Thoracic aorta (tissue), 2 donors: Measurements from ENCODE around the gene PAK1. TPM values are rescaled to one million over a fixed set of nuclear protein-coding genes. Genes with fewer than 3 reads are reported as not detected.

Experiments
- ATAC-seq: fragments of 150-250 bp; one replicate; pipeline ENCODE4 v1.8.0; 2017; ENCODE audit warnings: low read depth; ENCODE audit not compliant: insufficient number of reproducible peaks, low FRiP score
- DNase-seq: peaks from one replicate; pipeline ENCODE4 v3.0.0-alpha.2; 2020; ENCODE audit warnings: low spot score
- H3K27ac ChIP-seq, 2 donors: fragments of 200-600 bp; sonication (generic); 1 replicate in 1 of 2; 2 replicates in 1 of 2; pipeline ENCODE4 v1.5.1; 2016; ENCODE audit warnings: mild to moderate bottlenecking in 2 of 2, moderate library complexity in 2 of 2
- H3K27me3 ChIP-seq: fragments of 200-600 bp; sonication (generic); replicated peaks from 2 replicates; pipeline ENCODE4 v1.6.0; 2016; ENCODE audit warnings: mild to moderate bottlenecking; ENCODE audit not compliant: insufficient read depth
- H3K36me3 ChIP-seq: fragments of 200-600 bp; sonication (generic); one replicate; pipeline ENCODE4 v1.5.1; 2016
- H3K4me1 ChIP-seq, 2 donors: fragments of 200-600 bp; sonication (generic); 1 replicate in 1 of 2; 2 replicates in 1 of 2; pipeline versions ENCODE4 v1.5.1 to v1.6.0; 2016; ENCODE audit warnings: low read depth in 2 of 2, mild to moderate bottlenecking in 1 of 2; ENCODE audit not compliant: control insufficient read depth in 1 of 2
- H3K4me3 ChIP-seq: fragments of 200-600 bp; sonication (generic); 2 replicates; pipeline ENCODE4 v1.5.1; 2016; ENCODE audit warnings: mild to moderate bottlenecking
- H3K9me3 ChIP-seq: fragments of 200-600 bp; sonication (generic); 2 replicates; pipeline ENCODE4 v1.5.1; 2016
- total RNA-seq, 2 donors: library from RNA; depleted of rRNA; stranded (reverse); fragments of >200 nt; gene quantifications; one replicate each; pipeline versions ENCODE4 v1.1.0 to v1.2.3, GENCODE V29; 2016
- TF ChIP-seq, protein P1 (sequence below): fragments of 200-600 bp; sonication (generic); IDR thresholded peaks from one replicate; pipeline ENCODE4 v1.5.1; 2019; ENCODE audit warnings: antibody characterized with exemption

Gene PAK1
- total RNA-seq, 2 donors from 2014 or later = 29.4 to 48.3 TPM

DNA sequence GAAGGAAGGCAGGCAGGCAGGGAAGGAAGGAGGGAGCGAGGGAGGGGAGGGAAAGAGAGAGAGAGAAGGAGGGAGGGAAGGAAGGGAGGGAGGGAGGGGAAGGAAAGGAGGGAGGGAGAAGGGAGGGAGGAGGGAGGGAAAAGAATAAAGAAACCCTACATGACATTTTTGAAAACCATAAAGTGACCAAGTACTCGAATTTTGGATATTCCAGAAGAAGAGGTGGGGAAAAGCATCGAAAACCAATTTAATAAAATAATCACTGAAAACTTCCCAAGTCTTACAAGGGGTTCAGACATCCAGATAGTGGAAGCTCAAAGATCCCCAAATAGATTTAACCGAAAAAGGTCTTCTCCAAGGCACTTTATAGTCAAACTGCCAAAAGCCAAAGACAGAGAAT is 184.2 kb downstream of the PAK1 start:
- no peaks in the 10 kb centered on the region for H3K4me1 ChIP-seq
- no peaks in the 10 kb centered on the region for H3K27me3 ChIP-seq
- no peaks in the 10 kb centered on the region for H3K36me3 ChIP-seq
- no peak for DNase-seq
- TF ChIP-seq, protein P1, sequence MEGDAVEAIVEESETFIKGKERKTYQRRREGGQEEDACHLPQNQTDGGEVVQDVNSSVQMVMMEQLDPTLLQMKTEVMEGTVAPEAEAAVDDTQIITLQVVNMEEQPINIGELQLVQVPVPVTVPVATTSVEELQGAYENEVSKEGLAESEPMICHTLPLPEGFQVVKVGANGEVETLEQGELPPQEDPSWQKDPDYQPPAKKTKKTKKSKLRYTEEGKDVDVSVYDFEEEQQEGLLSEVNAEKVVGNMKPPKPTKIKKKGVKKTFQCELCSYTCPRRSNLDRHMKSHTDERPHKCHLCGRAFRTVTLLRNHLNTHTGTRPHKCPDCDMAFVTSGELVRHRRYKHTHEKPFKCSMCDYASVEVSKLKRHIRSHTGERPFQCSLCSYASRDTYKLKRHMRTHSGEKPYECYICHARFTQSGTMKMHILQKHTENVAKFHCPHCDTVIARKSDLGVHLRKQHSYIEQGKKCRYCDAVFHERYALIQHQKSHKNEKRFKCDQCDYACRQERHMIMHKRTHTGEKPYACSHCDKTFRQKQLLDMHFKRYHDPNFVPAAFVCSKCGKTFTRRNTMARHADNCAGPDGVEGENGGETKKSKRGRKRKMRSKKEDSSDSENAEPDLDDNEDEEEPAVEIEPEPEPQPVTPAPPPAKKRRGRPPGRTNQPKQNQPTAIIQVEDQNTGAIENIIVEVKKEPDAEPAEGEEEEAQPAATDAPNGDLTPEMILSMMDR = no peak
- H3K4me3 ChIP-seq = no peak overlapping the region
- H3K27ac ChIP-seq = no peak overlapping the region
- ATAC-seq = no peak
- no peaks in the 10 kb centered on the region for H3K9me3 ChIP-seq

DNA sequence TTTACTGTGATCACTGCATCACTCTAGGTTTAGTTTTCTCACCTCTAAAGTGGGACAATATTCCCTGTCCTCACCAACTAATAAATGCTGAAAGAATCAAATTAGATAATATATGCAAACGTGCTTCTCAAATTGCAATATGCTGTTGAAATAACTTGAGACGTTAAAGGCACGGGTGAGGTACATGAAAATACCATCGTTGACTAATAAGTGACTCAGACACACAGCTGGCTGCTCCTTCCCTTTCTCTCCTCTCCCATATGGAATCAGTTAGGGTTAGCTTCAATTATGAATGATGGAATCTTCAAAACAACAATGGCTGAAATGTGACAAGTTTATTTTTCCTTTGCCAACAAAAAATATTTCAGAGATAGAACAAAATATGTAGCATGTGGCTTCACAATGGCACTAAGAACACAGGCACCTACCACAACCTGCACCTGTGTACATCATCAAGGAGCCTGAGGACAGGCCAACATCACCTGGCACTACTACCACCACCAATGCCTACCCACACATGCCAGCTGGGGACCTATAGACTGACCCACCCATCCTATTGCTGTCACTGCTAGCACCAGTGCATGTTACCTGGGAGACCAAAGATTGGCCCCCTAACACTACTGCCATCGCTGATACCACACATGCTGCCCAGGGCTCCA is 186.2 kb downstream of the PAK1 start:
- TF ChIP-seq, protein P1 = no peak
- no peaks in the 10 kb centered on the region for H3K36me3 ChIP-seq

DNA sequence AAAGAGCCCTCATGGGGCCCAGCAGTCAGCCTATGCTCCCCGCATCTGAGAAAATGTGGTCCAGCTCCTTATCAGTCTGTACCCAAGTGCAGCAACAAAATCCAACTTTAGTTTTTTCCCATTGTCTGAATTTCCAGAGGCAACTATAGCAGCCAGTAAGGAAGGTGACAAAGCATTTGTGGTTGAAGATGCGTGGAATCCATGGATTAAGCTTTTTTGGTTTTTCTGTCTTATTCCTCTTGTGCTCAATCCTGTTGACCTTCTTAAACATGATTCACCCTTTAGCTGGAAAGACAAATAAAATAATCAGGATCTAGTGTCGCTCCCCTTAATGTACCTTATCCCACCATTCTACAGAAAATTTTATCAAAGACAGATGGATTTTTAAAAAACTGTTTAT is 186.8 kb downstream of the PAK1 start:
- TF ChIP-seq, protein P1 = no peak
- H3K27ac ChIP-seq = no peak overlapping the region
- no peak overlapping the region for H3K4me3 ChIP-seq
- no peaks in the 10 kb centered on the region for H3K36me3 ChIP-seq
- no peaks in the 10 kb centered on the region for H3K4me1 ChIP-seq
- no peaks in the 10 kb centered on the region for H3K27me3 ChIP-seq
- DNase-seq (no peak), ATAC-seq (no peak)
- H3K9me3 ChIP-seq = no peaks in the 10 kb centered on the region

More for the DNA sequence above, 186.2 kb downstream of the PAK1 start:
- ATAC-seq (no peak), DNase-seq (no peak)
- no peaks in the 10 kb centered on the region for H3K9me3 ChIP-seq
- H3K4me1 ChIP-seq = no peaks in the 10 kb centered on the region
- no peak overlapping the region for H3K27ac ChIP-seq
- H3K4me3 ChIP-seq = no peak overlapping the region
- no peaks in the 10 kb centered on the region for H3K27me3 ChIP-seq

DNA sequence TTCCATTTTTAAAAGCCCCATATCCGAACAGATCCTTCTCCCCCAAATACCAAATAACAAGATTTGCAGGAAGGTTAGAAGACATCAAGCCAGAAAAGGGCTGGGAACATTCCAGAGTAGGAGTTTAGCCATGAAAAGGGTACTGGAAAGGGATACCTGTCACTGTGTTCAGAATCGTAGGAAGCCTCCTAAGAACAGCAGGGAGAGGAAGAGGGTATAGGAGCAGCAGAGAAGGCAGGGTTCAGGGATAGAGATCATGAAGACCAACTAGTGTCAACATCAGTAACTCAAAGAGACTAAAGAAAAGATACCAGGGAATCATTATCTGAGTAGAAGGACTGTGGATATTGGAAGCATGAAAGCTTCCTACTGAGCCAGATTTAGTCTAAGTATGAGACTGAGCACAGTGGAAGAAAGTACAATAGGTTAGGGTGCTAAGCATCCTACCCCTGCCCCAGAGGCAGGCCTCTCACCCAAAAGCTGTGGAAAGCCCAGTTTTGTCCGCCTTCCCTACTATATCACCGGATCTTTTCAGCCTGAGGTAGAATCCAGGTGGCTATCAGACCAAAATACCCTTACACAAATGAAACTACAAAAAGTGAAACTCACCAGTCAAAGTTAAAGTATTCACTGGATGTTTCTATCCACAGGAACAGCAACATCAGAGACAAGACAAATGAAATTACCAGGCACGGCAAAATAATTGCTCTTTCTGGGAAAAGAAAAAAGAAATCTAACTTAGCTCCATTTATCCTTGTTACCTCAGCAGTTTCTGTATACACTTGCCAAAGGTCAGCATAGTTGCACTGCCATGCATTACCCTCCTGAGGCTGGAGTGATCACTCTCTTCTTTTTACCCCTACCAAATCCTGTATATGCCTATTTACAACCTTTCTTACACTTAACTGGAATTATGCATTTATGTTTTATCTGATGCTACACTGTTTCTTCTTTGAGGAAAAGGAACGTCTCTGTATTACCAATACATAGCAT is 189.1 kb downstream of the PAK1 start:
- Histone ChIP-seq H3K9me3 (no peaks in the 10 kb centered on the region), H3K36me3 (no peaks in the 10 kb centered on the region), H3K27ac (no peak overlapping the region), H3K27me3 (no peaks in the 10 kb centered on the region), H3K4me1 (no peaks in the 10 kb centered on the region), H3K4me3 (no peak overlapping the region)
- ATAC-seq (no peak), DNase-seq (no peak)
- TF ChIP-seq, protein P1 = no peak

DNA sequence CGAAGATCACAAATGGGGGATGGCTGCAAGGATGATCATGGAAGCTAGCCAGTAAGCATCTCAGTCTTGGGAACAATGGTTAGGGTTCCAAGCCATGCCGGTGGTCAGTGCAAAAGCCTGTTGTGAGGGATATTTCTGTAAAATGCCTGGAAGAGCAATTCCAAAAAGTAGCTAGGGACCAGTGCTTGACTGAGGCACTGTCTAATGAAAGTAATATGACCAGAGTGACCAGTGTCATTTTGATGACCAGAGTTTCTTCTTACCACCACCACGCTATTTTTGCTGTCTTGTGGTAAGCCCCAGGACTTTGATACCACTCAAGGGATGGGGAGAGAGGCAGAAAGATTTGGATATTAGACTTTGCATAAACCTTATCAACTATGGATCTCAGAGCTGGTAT is 190.8 kb downstream of the PAK1 start:
- no peaks in the 10 kb centered on the region for H3K27me3 ChIP-seq
- no peak for DNase-seq
- no peak overlapping the region for H3K27ac ChIP-seq
- no peaks in the 10 kb centered on the region for H3K36me3 ChIP-seq
- TF ChIP-seq, protein P1 = no peak
- no peak for ATAC-seq
- no peaks in the 10 kb centered on the region for H3K9me3 ChIP-seq
- H3K4me3 ChIP-seq = no peak overlapping the region
- H3K4me1 ChIP-seq = no peaks in the 10 kb centered on the region
